Activated T-cell treated with anti-CD3 and anti-CD28 coated beads, Interleukin-2, amount 50 U/mL, for 24 hours (primary cell): ENCODE data around the gene AFG3L2.

Experiments
- DNase-seq: peaks from one replicate; pipeline ENCODE4 v3.0.0-alpha.2; 2020
- H3K27ac Mint-ChIP-seq: 2 replicates; pipeline ENCODE4 v1.8.0; 2020; ENCODE audit warnings: mild to moderate bottlenecking, mixed read lengths
- H3K27me3 Mint-ChIP-seq: 2 replicates; pipeline ENCODE4 v1.8.0; 2020; ENCODE audit warnings: mixed read lengths
- H3K36me3 Mint-ChIP-seq: 2 replicates; pipeline ENCODE4 v1.8.0; 2020; ENCODE audit warnings: low read depth, mixed read lengths
- H3K4me1 Mint-ChIP-seq: 2 replicates; pipeline ENCODE4 v1.8.0; 2020; ENCODE audit warnings: low read depth, mixed read lengths
- H3K4me3 Mint-ChIP-seq: 2 replicates; pipeline ENCODE4 v1.8.0; 2020; ENCODE audit warnings: mild to moderate bottlenecking, moderate library complexity, mixed read lengths
- H3K9me3 Mint-ChIP-seq: 2 replicates; pipeline ENCODE4 v1.8.0; 2020; ENCODE audit warnings: mixed read lengths

Gene AFG3L2

GRCh38 chr18:12315490-12315889, 61.5 kb downstream of the AFG3L2 start:
- peaks cover 4% of the 10 kb centered on the region for H3K36me3 Mint-ChIP-seq
- no peak overlapping the region for H3K4me3 Mint-ChIP-seq
- no peak for DNase-seq
- H3K9me3 Mint-ChIP-seq = peaks cover 8% of the 10 kb centered on the region
- peaks cover 11% of the 10 kb centered on the region for H3K27me3 Mint-ChIP-seq
- no peaks in the 10 kb centered on the region for H3K4me1 Mint-ChIP-seq
- H3K27ac Mint-ChIP-seq = no peak overlapping the region

DNA sequence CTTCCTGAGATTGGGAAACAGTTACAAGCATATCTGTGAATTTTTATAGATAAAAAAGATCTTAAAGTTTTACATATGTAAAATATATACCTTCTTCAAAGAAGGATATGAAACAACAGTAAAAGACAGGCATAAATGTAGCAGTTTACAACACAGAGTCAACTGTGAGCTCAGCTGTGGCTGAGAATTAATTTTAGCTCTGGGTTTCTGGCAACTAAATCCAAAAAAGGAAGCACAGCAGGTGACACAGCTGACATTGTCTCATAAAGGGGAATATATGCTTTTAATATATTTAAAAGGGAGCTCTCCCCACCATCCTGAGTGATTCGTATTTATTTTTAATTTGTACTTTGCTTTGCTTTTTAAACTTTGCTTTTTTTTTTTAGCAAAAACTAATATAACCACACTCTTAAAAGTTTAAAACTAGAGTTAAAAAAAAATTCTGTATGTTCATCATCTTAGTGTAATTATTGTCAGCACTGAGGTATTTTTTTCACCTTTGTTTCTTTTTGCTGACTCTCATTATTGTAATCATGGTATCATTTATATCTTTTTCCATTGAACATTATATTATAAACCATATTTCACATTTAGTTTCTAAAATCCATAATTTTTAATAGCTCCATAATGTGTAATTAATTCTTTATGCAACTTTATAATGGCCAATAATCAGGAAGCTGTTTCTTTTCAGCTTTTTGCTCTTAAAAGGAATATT, 62.3 kb downstream of the AFG3L2 start:
- Mint-ChIP-seq H3K4me3 (no peak overlapping the region), H3K4me1 (peaks cover under 1% of the 10 kb centered on the region)
- DNase-seq = no peak

DNA sequence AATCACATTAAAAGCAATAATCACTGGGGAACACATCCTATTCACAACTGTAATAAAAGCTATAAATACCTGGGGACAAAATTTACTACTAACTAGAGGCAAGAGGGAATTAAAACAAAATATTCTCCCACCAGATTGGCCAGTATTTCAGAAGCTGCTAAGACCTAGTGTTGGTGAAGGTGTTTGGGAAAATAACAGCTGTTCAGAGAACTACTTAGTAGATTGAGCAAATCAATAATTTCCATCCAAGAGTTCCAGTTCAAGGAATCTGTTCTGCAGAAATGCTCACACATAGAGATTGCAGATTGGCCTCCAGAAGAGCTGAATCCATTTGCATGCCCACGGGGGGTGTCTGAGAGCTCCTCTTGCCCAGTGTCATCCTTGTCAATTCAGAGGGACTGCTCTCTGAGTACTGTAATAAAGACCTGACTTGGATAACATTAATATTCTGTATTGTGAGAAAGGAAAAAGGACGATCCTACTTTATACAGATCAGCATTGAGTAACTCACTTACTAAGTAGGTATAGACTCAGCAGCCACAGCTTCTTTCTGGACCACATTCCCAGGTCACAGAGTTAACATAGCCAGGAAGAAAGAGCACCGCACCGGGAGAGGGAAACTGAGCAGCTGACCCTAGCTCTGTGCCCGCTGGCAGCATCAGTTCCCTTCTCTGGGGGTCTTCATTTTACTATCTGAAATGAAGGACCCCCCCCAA, 63.3 kb downstream of the AFG3L2 start:
- no peak overlapping the region for H3K27ac Mint-ChIP-seq
- peaks cover 5% of the 10 kb centered on the region for H3K4me1 Mint-ChIP-seq
- H3K27me3 Mint-ChIP-seq = peaks cover 27% of the 10 kb centered on the region
- no peak overlapping the region for H3K4me3 Mint-ChIP-seq
- no peak for DNase-seq
- H3K9me3 Mint-ChIP-seq = peaks cover 12% of the 10 kb centered on the region
- H3K36me3 Mint-ChIP-seq = peaks cover 4% of the 10 kb centered on the region

More for the DNA sequence above, 62.3 kb downstream of the AFG3L2 start:
- Mint-ChIP-seq H3K36me3 (peaks cover 4% of the 10 kb centered on the region), H3K27ac (no peak overlapping the region), H3K9me3 (peaks cover 9% of the 10 kb centered on the region), H3K27me3 (peaks cover 16% of the 10 kb centered on the region)

DNA sequence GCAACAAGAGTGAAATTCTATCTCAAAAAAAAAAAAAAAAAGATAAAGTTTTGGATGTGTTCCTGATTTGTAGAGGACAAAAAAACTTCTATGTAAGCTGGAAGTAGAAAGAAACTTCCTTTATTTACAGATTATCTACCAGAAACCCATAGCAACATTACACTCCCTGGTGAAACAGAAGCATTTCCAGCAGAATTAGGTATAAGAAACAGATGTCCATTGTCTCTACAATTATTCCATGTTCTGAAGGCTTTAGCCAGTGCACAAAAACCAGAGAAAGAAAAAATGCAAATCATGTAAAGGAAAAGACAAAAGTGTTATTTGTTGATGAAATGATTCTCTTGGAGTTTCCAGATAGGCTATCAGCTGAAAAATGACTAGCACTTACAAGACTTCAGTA, 64.1 kb downstream of the AFG3L2 start:
- Mint-ChIP-seq H3K27ac (no peak overlapping the region), H3K27me3 (peaks cover 29% of the 10 kb centered on the region), H3K9me3 (peaks cover 12% of the 10 kb centered on the region), H3K4me3 (no peak overlapping the region), H3K4me1 (peaks cover 5% of the 10 kb centered on the region), H3K36me3 (peaks cover 4% of the 10 kb centered on the region)
- DNase-seq = no peak

- DNase-seq = no peak
- Mint-ChIP-seq H3K27ac (no peak overlapping the region), H3K4me1 (peaks cover 16% of the 10 kb centered on the region), H3K4me3 (no peak overlapping the region), H3K27me3 (peaks cover 48% of the 10 kb centered on the region), H3K9me3 (peaks cover 12% of the 10 kb centered on the region), H3K36me3 (peaks cover 4% of the 10 kb centered on the region)
Measured at GRCh38 chr18:12310762-12311161, 66.3 kb downstream of the AFG3L2 start.

- peaks cover 16% of the 10 kb centered on the region for H3K4me1 Mint-ChIP-seq
- H3K4me3 Mint-ChIP-seq = no peak overlapping the region
- peaks cover 12% of the 10 kb centered on the region for H3K9me3 Mint-ChIP-seq
- DNase-seq = no peak
- peaks cover 58% of the 10 kb centered on the region for H3K27me3 Mint-ChIP-seq
- H3K27ac Mint-ChIP-seq = no peak overlapping the region
- peaks cover 4% of the 10 kb centered on the region for H3K36me3 Mint-ChIP-seq
Measured at GRCh38 chr18:12309683-12310198, 67.3 kb downstream of the AFG3L2 start.

DNA sequence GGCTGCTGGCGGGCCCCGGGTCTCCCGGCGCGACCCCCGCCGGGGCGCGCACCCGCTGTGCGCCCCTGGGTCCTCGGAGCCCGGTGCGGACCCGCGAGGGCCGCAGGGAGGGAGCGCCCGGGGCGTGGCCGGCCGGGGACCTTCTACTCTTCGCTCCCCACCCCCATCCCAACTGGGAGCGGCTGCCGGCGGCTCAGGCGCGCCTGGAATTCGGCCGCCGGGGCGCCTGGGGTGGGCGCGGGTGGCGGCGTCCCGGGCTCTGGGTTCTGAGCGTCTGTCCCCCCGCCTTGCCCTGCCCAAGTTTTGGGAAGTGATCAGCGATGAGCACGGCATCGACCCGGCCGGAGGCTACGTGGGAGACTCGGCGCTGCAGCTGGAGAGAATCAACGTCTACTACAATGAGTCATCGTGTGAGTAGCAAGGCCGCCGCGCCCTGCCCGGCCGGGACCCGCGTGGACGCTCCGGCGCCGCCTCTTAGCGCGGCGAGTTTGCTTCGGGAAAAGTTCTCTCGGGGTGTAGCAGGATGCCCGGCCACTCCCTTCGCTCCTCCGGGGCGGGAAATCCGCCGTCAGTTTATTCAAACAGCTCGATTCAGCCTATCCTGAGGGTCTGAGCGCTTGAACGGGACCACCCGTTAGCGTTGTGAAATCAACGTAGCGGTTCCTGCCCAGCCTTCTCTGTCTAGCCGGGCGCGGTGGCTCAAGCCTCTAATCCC, 68.5 kb downstream of the AFG3L2 start:
- Mint-ChIP-seq H3K27ac (no peak overlapping the region), H3K9me3 (peaks cover 12% of the 10 kb centered on the region), H3K4me1 (peaks cover 16% of the 10 kb centered on the region), H3K27me3 (peaks cover 66% of the 10 kb centered on the region), H3K4me3 (peak overlapping the region; percentile 67), H3K36me3 (peaks cover 4% of the 10 kb centered on the region)
- peak; percentile 48 for DNase-seq

DNA sequence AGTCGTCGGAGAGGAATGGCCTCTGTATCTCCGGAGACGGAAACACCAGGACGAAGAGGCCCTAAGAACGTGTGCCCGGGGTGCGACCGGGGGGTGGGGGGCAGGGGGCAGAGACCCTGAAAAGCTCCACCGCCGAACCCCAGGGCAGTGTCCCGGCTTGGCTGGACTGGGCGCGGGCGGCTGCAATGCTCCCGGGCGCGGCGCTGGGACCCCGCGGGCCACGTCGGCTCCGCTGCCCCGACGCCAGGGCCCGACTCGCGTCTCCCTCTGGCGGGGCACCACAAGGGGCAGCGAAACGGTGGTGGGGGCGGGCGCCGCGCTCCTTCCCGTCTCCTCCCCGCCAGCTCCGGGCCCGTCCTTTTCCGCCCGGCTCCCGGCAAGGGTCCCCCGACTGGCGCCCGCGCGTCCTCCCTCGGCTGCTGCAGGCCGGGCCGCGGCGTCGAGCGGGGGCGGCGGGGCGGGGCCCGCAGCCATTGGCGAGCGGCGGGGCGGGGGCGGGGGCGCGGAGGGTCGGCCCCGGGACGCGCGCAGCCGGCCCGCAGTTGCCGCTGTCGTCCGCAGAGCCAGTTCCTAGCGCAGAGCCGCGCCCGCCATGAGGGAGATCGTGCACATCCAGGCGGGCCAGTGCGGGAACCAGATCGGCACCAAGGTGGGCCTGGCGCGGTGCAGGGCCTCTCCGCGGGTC, 69.2 kb downstream of the AFG3L2 start, which contains the start of gene TUBB6:
TSS of gene TUBB6 (plus strand) at position 541 of the 685 bp plus-strand sequence. CDS start at position 593, 52 bp downstream.
- peak; percentile 52 for DNase-seq
- Mint-ChIP-seq H3K4me3 (peak within 1 kb of the TSS; percentile 72), H3K4me1 (peaks cover 16% of the 10 kb centered on the region), H3K27ac (no peak within 1 kb of the TSS), H3K9me3 (peaks cover 12% of the 10 kb centered on the region), H3K27me3 (peaks cover 65% of the 10 kb centered on the region), H3K36me3 (peaks cover 4% of the 10 kb centered on the region)

GRCh38 chr18:12306752-12307700, 70.0 kb downstream of the AFG3L2 start:
- Mint-ChIP-seq H3K36me3 (peaks cover 4% of the 10 kb centered on the region), H3K4me1 (peaks cover 16% of the 10 kb centered on the region), H3K9me3 (peaks cover 12% of the 10 kb centered on the region), H3K27me3 (peaks cover 66% of the 10 kb centered on the region), H3K27ac (no peak overlapping the region), H3K4me3 (peak overlapping the region; percentile 72)
- DNase-seq = no peak

- Mint-ChIP-seq H3K27ac (no peak overlapping the region), H3K9me3 (peaks cover 6% of the 10 kb centered on the region), H3K27me3 (peaks cover 67% of the 10 kb centered on the region), H3K4me1 (peaks cover 16% of the 10 kb centered on the region), H3K4me3 (no peak overlapping the region), H3K36me3 (no peaks in the 10 kb centered on the region)
- DNase-seq = no peak
Measured at GRCh38 chr18:12305930-12306629, 70.9 kb downstream of the AFG3L2 start.

DNA sequence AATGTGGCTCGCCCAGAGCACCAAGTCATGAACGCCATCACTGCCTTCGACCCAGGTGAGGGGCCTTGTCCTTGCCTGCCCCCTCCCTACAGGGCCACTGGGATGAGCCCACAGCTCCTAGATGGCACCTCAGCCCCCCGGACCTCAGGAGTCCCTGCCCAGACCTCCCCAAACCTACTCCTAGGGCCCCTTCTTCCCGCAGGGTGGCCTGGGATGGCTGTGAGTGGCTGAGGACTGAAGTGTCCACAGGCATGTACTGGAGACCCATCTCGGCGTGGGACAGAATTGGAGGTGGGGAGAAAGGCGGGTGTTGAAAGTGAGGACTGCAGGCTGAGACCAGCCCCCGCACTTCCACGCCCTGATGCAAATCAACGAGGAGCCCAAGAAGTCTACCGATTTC, 71.8 kb downstream of the AFG3L2 start:
- Mint-ChIP-seq H3K36me3 (no peaks in the 10 kb centered on the region), H3K4me3 (no peak overlapping the region), H3K9me3 (peaks cover 3% of the 10 kb centered on the region), H3K27ac (no peak overlapping the region), H3K4me1 (peaks cover 16% of the 10 kb centered on the region), H3K27me3 (peaks cover 63% of the 10 kb centered on the region)
- DNase-seq = no peak

GRCh38 chr18:12304351-12305210, 72.4 kb downstream of the AFG3L2 start:
- Mint-ChIP-seq H3K9me3 (peaks cover under 1% of the 10 kb centered on the region), H3K27me3 (peaks cover 57% of the 10 kb centered on the region), H3K36me3 (no peaks in the 10 kb centered on the region), H3K4me1 (peaks cover 14% of the 10 kb centered on the region), H3K27ac (no peak overlapping the region), H3K4me3 (no peak overlapping the region)
- no peak for DNase-seq
